Astrocyte of the spinal cord (primary cell): Measurements from ENCODE around the gene ATP5F1C.

Source experiments
- DNase-seq: peaks from one replicate; pipeline ENCODE4 v3.0.0; 2011; ENCODE audit warnings: low read depth, low spot score
- H3K4me3 ChIP-seq: 2 replicates; pipeline ENCODE4 v1.5.1; 2011; ENCODE audit warnings: low read depth, mild to moderate bottlenecking, low read length, moderate library complexity
- in situ Hi-C: cut with HindIII; loops from 2 replicates; pipeline ENCODE4 v1.10.0; 2017; ENCODE audit warnings: low sequenced_read_pairs
- TF ChIP-seq, protein P1 (sequence below): IDR thresholded peaks from 2 replicates; pipeline ENCODE4 v1.5.1; 2012; ENCODE audit warnings: low read depth, mild to moderate bottlenecking, low read length, inconsistent platforms

ATP5F1C gene

DNA sequence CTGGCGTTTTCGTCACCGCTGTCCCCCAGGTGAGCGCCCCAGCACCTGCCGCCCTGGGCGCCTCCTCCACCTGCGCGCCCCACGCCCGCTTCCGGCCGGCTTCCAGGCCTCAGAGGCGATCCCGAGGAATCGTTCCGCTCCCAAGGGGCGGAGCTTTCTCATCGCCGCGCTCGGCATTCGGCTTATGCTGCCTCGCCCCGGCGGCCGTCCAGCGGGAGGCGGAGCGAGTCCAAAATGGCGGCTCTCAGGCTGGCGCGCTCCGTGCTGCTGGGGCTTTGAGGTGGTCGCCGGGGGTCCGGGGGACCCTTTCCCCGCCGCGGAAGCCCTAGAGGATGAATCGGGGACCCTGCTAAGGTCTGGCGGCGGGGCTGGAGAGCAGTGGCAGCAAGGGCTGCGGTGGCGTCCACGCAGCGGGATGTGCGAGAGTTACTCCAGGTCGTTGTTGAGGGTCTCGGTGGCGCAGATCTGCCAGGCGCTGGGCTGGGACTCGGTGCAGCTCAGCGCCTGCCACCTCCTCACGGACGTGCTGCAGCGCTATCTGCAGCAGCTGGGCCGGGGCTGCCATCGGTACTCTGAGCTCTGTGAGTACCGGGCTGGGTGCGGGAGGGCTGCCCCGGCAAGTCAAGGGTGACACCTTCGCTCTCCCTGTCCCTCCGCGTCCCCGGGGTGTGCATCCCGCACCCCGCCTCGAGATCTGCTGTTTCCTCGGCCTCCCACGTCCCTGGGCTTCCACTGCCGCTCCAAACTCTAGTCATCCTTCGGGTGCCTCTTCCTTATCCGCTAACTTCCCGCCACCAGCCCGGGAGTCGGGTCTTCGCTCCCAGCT is 30.5 kb downstream of the ATP5F1C start, which contains the start of gene TAF3:
TSS of gene TAF3 (plus strand) at position 211 of the 826 bp plus-strand sequence. CDS start at position 416, 205 bp downstream.
- TF ChIP-seq, protein P1, sequence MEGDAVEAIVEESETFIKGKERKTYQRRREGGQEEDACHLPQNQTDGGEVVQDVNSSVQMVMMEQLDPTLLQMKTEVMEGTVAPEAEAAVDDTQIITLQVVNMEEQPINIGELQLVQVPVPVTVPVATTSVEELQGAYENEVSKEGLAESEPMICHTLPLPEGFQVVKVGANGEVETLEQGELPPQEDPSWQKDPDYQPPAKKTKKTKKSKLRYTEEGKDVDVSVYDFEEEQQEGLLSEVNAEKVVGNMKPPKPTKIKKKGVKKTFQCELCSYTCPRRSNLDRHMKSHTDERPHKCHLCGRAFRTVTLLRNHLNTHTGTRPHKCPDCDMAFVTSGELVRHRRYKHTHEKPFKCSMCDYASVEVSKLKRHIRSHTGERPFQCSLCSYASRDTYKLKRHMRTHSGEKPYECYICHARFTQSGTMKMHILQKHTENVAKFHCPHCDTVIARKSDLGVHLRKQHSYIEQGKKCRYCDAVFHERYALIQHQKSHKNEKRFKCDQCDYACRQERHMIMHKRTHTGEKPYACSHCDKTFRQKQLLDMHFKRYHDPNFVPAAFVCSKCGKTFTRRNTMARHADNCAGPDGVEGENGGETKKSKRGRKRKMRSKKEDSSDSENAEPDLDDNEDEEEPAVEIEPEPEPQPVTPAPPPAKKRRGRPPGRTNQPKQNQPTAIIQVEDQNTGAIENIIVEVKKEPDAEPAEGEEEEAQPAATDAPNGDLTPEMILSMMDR = no peak
- H3K4me3 ChIP-seq = peak within 1 kb of the TSS; percentile 89
- peak; percentile 86 for DNase-seq
- in situ Hi-C loops = no loop called here

DNA sequence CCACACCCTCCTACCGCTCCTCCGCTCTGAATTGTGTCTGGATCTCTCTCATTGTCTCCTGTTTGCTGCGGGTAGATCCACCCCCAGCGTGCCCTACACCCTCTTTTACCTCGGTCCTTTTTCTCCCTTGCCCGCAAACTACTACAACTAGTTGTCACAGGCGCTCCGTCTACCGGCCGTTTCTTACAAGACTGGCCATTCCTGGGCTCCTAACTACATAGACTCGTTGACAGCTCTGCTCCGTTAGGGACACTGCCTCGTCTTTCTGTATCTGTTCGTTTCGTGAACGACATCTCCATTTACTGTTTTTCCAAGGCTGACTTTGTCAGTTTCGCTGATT is 31.1 kb downstream of the ATP5F1C start:
- in situ Hi-C loops = no loop called here
- H3K4me3 ChIP-seq = peak overlapping the region; percentile 89
- TF ChIP-seq, protein P1 = peak; percentile 64
- peak; percentile 52 for DNase-seq

DNA sequence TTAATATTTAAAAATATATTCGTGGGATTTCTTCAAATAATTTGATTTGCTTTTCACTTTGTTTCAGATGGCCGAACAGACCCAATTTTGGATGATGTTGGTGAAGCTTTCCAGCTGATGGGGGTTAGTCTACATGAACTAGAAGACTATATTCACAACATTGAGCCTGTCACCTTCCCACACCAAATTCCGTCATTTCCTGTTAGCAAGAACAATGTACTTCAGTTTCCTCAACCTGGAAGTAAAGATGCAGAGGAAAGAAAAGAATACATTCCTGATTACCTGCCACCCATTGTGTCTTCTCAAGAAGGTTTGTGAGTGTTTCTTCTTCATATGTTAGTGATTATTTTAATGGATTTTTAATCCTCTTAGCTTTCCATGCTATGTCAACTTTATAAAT is 36.3 kb downstream of the ATP5F1C start:
- TF ChIP-seq, protein P1 = no peak
- DNase-seq = no peak
- in situ Hi-C loops = no loop called here
- no peak overlapping the region for H3K4me3 ChIP-seq

GRCh38 chr10:7826971-7827370 is 39.0 kb downstream of the ATP5F1C start:
- peak; percentile 61 for DNase-seq
- in situ Hi-C loops = no loop called here
- TF ChIP-seq, protein P1 = peak; percentile 43
- H3K4me3 ChIP-seq = no peak overlapping the region

- in situ Hi-C loops = no loop called here
- H3K4me3 ChIP-seq = no peak overlapping the region
- no peak for DNase-seq
- TF ChIP-seq, protein P1 = no peak
These were observed 41.4 kb downstream of the ATP5F1C start for GRCh38 chr10:7829289-7829834.

DNA sequence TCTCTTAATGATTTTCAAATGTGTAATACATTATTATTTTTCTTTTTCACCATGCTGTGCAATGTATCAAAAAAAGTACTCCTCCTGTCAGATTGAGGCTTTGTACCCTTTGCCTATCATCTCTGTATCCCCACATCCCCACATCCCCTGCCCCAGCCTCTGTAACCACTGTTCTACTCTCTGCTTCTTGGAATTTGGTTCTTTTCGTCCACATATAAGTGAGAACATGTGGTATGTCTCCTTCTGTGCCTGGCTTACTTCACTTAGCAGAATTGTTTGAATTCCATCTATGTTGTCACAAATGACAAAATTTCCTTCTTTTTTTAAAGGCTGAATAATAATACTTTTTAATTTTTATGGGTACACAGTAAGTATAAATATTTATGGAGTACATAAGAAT is 44.1 kb downstream of the ATP5F1C start:
- TF ChIP-seq, protein P1 = no peak
- in situ Hi-C loops = no loop called here
- no peak overlapping the region for H3K4me3 ChIP-seq
- no peak for DNase-seq
